Hypothalamus (tissue), 51 donors: Measurements from ENCODE around the gene RNF115.
"Not testable (repeated sequence)": the region's sequence is repeated elsewhere in the genome, so short reads cannot be mapped to it uniquely, and the experiment has no call there.

Experiments used
- DNase-seq, 51 donors: peaks; one replicate each; lab custom pipeline; 2025; lab: John Stamatoyannopoulos, UW

RNF115 gene

DNA sequence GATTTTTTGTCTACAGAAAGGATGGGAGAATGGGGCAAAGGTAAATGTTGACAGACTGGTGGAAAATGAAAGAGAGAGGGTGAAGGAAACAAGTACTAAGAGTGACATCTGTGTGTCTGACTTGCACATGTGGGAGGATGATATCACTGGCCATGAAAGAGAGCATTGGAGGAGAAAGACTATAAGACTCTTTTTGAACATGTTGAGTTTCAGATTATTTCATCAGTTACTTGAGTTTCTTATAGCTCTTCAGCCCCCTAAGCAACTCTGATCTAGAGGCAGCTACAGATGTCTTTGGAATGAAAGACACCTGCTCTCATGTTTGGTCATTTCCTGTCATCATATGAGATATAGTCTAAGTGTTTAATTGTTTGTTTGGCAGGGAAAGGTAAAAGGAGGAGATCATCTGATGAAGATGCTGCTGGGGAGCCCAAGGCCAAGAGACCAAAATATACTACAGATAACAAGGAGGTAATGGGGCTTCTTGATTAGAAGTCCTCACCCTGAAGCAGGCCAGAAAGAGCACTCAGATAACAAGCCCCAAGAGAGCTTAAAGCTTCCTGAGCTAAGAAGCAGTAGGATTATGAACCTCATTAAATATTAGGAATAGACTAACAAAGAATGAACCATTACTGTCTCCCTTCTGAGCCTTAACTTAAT is 4.6 kb upstream of the RNF115 start:
- no peak for DNase-seq

DNA sequence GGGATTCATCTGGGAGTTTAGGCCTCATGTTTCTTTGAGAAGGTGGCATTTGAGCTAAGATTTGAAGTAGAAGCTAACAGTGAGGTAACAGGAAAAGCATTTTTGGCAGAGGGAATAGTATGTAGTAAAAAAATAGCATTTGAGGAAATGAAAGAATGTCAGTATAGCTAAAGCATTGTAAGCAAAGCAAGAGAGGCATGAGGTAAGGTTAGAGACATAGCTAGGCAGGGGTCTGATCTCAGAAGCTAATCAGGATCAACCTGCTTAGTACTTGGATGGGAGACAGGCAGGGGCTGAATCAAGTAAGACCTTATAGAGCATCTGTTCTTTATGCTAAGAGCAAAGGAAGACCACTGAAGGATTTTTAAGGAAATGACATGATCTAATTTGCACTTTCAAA is 4.1 kb upstream of the RNF115 start:
- DNase-seq, result no peak

DNA sequence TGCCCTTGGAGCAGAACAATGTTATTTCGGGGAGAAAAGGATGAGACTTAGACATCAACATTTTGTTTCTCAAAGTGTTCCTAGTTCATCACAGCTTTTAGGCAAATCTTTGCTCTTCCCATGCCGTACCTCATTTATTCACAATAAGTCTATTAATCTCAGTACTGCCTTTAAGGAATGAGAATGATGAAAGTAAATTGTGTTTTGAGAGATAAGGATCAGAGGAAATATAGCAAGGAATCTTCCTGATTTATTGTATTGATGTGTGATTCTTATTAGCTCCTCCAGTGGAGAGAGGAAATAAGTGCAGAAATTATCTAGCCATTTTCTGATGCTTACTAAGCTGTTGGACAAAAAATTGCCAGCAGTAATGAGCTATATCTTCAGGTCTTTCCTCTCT is 2.1 kb upstream of the RNF115 start:
- no peak for DNase-seq

DNA sequence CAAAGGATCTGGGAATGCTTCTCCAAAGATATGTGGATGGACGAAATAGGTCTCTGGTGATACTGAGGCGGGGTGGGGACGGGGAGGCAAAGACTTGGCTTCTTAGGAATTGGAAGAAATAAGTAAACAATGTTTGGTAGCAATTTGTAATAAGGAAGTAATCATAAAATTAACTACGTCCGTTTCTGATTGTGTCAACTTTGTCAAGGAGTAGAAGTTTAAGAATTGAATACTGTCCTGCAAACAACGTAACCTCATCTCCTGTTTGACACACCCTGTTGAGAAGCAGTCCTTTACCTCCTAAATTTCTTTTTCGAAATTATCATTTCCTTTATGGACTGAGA is 576 bp upstream of the RNF115 start:
- no peak for DNase-seq

DNA sequence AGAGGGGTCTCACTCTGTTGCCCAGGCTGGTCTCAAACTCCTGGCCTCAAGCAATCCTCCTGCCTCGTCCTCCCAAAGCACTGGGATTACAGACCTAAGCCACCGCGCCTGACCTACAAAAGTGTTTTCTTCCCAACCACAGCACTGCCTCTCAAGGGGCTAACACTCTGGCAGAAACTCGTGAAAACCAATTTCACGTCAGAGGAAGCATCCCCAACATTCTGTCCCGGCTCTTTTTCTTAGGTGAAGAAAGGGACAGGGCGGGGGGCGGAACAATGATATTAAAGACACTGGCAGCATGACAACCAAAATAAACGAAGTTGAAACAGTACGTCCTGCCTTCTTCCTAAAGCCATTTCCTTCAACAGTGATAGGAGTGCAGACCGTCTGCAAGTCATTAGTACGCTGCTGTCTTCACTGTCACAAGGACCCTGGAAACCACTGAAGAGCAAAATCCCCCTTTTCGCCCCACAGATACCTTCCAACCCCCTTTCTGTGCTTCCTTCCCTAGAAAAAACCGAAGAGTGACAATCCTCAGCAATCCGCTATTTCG is 1.0 kb downstream of the RNF115 start:
- DNase-seq, result not testable (repeated sequence)

DNA sequence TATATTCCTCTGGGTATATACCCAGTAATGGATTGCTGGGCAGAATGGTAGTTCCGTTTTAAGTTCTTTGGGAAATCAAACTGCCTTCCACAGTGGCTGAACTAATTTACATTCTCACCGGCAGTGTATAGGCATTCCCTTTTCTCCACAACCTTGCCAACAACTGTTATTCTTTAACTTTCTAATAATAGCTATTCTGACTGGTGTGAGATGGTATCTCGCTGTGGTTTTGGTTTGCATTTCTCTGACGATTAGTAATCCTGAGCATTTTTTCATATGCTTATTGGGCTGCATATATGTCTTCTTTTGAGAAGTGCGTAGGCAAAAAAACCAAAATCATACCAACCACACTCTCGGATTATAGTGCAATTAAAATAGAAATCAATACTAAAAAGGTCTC is 5.8 kb downstream of the RNF115 start:
- DNase-seq, result not testable (repeated sequence)

DNA sequence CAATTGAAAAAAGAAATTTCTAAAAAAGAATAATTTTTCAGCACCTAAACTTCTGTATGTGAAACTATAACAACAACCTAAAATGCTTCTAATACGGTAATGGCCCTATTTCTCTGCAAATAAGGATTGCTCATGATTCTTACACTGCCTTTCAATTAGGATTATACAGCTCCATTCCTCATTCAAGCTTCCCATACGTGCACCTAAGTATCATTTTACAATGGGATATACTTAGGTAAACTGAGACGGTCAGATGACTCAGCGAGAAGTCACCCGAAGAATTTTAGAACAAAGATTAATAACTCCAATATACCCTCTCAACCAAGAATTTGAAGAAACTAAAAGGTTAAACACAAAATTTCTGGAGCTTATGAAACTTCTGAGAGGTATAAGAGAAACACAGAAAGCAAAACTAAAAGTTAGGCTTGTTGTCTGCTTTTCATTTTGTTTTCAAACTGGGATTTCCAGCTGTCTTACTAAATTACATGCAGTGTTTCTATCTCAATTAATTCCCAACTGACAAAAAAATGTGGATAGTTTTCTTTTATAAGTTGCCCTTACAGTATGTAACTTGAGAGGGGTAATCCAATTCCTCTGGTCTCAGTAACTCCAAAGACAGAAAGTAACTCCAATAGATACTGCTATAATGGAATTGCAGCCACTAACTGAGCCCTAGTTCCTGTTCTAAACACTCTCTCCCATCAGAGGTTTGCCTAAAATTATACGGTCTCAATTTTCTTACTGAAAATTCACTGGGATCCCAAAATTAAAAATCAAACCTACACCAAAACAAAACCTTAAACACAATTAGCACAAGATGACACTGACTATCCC is 10.7 kb downstream of the RNF115 start:
- not testable (repeated sequence) for DNase-seq

DNA sequence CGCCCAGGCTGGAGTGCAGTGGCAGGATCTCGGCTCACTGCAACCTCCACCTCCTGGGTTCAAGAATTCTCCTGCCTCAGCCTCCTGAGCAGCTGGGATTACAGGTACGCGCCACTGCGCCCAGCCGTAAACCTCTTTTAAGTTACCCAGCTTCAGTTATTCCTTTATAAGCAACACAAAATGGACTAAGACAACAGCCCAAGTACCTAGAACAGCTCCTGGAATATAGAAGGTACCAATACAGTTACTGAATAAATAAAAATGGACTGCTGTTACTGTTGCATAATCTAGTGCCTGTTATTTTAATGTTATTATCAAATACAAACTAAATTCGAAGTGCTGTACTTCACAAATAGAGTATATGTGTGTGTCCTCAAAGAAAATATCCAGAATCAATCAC is 17.1 kb downstream of the RNF115 start:
- no peak for DNase-seq

DNA sequence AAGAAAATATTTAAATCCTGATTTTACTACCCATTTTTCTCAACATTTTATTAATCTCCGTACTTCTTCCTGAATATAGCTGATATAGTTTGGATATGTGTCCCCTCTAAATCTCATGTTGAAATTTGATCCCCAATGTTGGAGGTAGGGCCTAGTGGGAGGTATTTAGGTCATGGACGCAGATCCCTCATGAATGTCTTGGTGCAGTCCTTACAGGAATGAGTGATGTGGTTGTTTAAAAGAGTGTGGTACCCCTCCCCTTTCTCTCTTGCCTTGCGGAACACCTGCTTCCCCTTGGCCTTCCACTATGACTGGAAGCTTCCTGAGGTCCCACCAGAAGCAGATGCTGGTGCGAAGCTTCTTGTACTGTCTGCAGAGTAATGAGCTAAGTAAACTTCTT is 17.5 kb downstream of the RNF115 start:
- DNase-seq, result no peak

DNA sequence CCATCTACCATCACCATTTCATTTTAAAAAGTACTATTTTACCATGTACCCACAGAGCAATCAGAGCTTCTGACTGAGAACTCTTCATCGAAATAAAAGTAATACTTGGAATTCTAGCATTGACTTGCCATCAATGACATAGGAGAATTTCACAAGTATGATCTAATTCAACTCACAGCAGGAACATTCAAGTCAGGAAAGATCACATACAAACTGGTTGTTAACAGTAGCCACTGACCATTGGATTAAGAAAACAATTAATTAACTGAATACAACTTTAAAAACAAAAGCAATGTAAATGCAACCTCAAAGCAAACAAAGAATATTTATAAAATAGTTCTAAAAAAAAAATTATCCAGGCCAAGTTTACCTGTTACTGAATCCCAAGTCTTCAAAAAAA is 18.8 kb downstream of the RNF115 start:
- DNase-seq, result no peak

DNA sequence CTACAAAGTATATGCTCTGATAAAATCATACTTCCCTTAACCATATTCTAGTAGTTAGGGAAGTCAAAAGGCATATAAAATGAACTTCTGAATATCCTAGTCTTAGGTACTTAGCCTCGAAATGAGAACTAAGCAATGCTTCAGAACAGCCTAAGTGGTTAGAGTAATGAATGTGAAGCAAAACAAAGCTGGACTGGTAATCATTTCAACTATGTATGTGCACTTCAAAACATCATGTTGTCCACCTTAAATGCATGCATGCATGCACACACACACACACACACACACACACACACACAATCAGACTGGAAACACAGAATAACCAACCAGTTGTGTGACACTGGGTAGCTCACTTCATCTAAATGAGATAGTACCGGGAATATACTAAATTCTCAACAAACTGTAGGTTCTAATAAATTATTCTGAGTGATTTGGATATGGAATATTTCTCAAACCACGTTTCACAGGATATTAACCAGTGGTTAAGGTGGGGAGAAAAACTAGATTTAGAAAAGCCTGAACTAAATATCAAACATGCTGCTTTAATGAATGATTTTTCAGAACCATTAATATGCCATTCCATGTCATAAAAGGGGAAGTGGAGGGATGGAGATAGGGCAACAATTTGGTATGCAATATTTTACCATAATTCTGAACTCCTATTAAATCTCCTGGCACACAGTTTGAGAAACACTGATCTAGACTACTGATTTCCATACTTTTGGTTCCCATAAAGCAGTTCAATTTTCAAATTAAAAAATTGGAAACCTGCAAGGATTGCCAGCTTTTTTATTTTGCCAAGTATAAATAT is 19.5 kb downstream of the RNF115 start:
- no peak for DNase-seq

DNA sequence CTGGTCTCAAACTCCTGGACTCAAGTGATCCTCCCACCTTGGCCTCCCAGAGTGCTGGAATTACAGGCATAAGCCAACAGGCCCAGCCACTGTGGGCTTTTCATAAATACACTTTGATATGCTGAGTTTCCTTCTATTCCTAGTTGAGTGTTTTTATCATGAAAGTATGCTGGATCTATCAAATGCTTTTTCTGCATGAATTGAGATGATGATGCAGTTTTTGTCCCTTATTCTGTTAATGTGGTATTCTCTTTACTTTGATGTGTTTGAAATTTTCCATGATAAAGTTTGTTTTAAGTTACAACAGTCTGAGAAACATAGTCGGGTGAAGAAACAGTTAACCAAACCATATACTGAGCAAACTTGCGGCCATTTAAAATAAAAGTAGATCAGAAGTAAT is 24.1 kb downstream of the RNF115 start:
- no peak for DNase-seq

DNA sequence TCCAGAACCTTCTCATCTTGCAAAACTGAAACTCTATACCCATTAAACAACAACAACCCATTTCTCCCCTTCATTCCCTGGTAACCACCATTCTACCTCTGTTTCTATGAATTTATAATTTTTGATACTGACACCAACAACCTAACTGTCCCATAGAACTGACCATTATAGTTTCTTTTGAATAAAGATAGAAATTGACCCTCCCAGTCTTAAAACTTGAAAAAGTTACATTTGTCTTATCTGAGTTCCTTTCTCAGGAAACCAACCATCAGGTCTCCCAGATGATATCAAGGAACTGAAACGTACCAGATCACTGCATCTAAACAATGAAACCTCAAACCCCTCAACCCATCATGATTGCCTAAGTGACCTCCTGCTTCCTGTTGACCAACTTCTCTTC is 27.1 kb downstream of the RNF115 start:
- DNase-seq, result no peak

DNA sequence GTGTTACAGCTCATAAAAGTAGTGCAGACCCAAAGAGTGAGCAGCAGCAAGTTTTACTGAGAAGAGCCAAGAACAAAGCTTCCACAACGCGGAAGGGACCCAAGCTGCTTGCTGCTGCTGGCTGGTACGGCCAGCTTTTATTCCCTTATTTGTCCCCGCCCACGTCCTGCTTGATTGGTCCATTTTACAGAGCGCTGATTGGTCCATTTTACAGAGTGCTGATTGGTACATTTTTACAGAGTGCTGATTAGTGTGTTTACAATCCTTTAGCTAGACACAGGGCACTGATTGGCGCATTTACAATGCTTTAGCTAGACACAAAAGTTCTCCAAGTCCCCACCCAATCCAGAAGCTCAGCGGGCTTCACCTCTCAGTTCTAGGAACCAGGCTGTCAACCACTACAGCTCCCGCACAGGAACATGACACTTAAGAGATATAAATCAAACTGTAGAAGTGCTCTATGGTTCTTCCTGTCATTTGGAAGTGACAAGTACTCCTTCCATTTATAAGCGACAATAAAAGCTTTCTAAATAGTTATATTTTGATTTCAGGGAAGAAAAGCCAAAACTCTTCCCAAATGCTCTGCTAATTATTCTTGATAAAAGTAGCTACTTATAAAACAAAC is 28.5 kb downstream of the RNF115 start:
- no peak for DNase-seq

DNA sequence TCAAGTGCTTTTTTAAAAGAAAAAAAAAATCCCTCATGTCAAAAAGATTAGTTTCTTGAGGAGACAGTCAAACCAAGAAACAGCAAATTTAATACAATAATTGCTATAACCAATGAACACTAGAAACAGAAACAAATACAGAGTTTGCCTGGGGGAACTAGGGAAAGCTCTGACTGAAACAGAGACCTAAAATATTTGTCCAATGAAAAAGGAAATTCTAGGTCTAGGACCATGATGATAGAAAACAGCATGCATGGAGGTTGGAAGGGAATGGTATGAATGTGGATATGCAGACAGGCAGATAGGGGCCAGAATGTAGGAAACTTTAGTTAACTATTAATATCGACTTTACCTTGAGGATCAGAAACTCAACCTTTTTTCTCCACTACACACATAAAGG is 31.4 kb downstream of the RNF115 start:
- no peak for DNase-seq

DNA sequence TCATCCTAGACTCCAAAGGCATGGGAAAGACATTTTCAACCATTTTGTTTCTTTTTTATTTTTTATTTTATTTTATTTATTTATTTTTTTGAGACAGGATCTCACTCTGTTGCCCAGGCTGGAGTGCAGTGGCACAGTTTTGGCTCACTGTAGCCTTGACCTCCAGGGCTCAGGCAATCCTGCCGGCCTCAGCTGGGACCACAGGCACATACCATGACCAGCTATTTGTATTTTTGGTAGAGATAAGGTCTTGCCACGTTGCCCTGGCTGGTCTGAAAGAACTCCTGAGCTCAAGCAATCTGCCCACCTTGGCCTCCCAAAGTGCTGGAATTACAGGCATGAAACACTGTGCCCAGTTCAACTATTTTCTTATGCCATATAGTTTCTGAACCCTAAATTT is 32.0 kb downstream of the RNF115 start:
- DNase-seq, result not testable (repeated sequence)

DNA sequence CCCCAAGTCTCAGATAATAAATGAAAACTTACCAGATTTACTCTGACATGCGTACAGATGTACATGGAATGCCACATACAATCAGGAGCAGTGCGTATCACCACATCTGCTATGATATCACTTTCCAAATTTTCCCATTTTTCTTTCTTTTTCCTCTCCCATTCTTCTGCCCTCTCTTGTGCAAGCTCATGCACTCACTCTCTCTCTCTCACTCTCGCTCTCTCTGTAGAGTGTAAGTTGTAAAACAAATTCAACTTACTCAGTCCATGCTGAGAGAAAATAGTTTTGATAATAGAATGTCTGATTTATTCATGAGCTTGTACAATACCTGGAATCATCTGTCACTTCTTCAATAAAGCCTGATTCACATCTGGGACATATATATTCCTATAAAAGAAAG is 35.3 kb downstream of the RNF115 start:
- DNase-seq, result no peak

DNA sequence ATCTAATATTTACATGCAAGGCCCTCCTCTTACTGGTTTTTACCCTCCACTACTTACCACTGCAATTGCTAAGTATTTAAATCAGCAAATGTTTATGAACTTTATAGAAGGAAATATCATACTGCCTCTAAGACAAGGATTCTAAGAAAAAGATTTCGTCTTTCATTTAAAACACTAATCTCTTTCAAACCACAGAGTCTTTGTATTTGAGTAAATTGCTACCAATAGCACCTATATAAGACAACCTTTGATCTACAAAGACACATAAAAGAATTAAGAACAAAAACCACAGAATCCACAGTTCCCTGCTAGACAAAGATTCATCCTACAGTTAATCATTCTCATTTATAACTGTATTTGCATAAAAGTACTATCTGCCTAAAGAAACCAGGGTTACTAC is 37.6 kb downstream of the RNF115 start:
- DNase-seq, result no peak

DNA sequence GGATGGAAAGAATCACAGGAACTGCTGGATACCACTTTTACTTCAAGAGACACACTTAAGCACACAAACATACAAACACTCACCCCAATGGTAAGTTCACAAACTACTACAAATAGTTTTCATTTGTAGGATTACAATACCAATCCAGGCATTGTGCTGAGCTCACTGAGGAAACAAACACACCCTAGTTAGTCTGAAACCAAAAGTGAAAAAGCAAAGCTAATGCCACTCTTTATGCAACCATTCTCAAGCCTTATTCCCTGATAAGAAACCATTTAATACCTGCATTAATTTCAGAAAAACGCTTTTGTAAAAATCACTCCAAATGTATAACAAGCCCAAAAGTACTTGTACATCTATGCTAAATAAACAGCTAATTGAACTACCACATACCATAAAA is 38.3 kb downstream of the RNF115 start:
- no peak for DNase-seq

DNA sequence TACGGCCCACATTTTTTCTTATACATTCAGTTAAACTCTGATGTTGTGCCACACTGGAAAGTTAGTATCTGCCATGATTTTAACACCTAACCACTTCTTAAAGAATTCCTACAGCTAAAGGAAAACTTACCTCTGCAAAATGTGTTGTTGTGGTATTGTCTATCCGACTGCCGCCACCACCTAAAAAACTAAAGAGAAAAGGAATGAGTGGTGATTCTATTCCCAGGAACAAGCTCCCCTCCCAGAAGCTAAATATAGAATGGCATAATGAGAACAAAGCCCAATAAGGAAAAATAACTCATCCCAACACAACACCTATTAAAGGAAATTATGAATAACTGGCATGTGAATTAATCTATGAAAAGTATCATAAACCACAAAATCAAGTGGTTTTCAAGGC is 39.5 kb downstream of the RNF115 start:
- no peak for DNase-seq
